ENCODE data around the gene ZNF699.

DNA sequence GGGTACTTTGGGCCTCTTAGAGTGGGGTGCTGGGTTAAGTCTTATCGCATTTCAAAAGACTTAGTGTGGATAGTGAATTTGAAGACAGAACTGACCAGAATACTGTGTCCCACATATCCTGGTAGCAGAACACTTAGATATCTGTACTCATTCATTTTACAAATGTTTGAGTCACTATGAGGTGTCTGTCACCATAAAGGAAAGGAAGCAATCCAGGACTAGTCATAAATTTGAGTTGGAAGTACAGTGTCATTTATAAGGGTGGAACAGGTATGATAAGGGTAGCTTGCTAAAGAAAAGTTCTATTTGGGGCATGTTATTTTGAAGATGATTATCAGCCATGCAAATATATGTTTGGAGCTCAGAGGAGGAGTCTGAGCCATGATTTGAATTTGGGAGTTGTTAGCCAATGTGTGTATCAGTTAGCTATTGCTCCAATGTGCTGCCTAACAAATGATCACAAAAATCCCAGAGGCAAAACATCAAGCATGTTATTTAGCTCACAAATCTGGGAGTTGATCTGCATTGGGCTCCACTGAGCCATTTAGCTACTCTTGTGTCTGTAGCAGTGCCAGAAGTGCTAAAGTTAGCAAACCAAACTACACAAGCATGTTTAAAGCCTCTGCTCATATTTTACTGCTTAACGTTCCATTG is 20.3 kb downstream of the ZNF699 start:
- no peak for TF ChIP-seq EZH2 (IDR thresholded peaks at IDR 0.05; ENCODE audit: insufficient read depth, poor library complexity, severe bottlenecking)
- no peak for TF ChIP-seq EZH2phosphoT487 (IDR thresholded peaks at IDR 0.05; ENCODE audit: insufficient read depth, low read depth)

Measured in GM23248 (cell line).